H1 (cell line): ENCODE data around the gene F8. TPM values are rescaled to one million over a fixed set of nuclear protein-coding genes. Genes with fewer than 3 reads are reported as not detected.

Experiments
- CBX8 ChIP-seq: fragments of 300-800, 300-1000 bp; sonication (generic); IDR thresholded peaks from 2 replicates; pipeline ENCODE4 v1.7.1; 2016; ENCODE audit warnings: low read depth, low read length, borderline replicate concordance
- CHD7 ChIP-seq: fragments of 300-600 bp; sonication (generic); IDR thresholded peaks from 2 replicates; pipeline ENCODE4 v1.7.1; 2012; ENCODE audit warnings: low read length, moderate library complexity, mild to moderate bottlenecking, inconsistent platforms; ENCODE audit not compliant: insufficient replicate concordance
- EGR1 ChIP-seq: IDR thresholded peaks from 2 replicates; pipeline ENCODE4 v1.6.1; 2011; ENCODE audit warnings: low read depth, low read length, borderline replicate concordance
- MAFK ChIP-seq: IDR thresholded peaks from 2 replicates; pipeline ENCODE4 v1.6.1; 2012; ENCODE audit warnings: low read depth, mild to moderate bottlenecking, improper control_type of control experiment, low read length
- MAX ChIP-seq: IDR thresholded peaks from 2 replicates; pipeline ENCODE4 v1.6.1; 2012; ENCODE audit warnings: inconsistent platforms
- RFX5 ChIP-seq: IDR thresholded peaks from 2 replicates; pipeline ENCODE4 v1.6.1; 2011; ENCODE audit warnings: low read depth, low read length, improper control_type of control experiment, borderline replicate concordance
- SAP30 ChIP-seq: fragments of 300-600 bp; sonication (generic); IDR thresholded peaks from 2 replicates; pipeline ENCODE4 v1.7.1; 2012; ENCODE audit warnings: low read length, moderate library complexity, mild to moderate bottlenecking, inconsistent platforms; ENCODE audit not compliant: insufficient read depth, insufficient replicate concordance
- polyA plus RNA-seq, 7 experiments: library from polyadenylated mRNA; depleted of rRNA in 3 of 7; stranded (reverse) in 5 of 7; unstranded in 2 of 7; fragments of >200 nt in 5 of 7; fragments of 200-250 nt in 2 of 7; gene quantifications; 1 replicate in 5 of 7; 2 replicates in 1 of 7; 4 replicates in 1 of 7; pipeline versions ENCODE4 v1.2.1 to v1.2.3, GENCODE V29; 2011 to 2013; ENCODE audit warnings: missing spikeins in 2 of 7, mixed read lengths in 2 of 7
- total RNA-seq: library from RNA; stranded (reverse); fragmentation: NEBNext Ultra II Directional; extraction: Animal tissue kit (Norgen Biotek cat#: 25700); gene quantifications from 2 replicates; pipeline ENCODE4 v1.2.1, GENCODE V29; 2021

The F8 gene
- total and polyA plus RNA-seq, 2 of the 8 experiments (the other 6 are each of a cell fraction or from before 2014, with no cell fraction given): 1.1 to 2.6 TPM

GRCh38 chrX:154822029-154822428, 200.5 kb downstream of the F8 start (continued):
- no peak for TF ChIP-seq CHD7
- TF ChIP-seq SAP30: no peak
- no peak for TF ChIP-seq CBX8
- no peak for TF ChIP-seq MAFK
- TF ChIP-seq EGR1: no peak
- TF ChIP-seq MAX: peak; percentile 56
- no peak for TF ChIP-seq RFX5
